ENCODE results near the gene LOXL1. TPM values are rescaled to one million over a fixed set of nuclear protein-coding genes. Genes with fewer than 3 reads are reported as not detected.

The LOXL1 gene
- total RNA-seq, 1 experiment from 2014 or later: 249 TPM

GRCh38 chr15:73901126-73901810, 25.0 kb upstream of the LOXL1 start:
- no peak overlapping the region for H3K9ac ChIP-seq (ENCODE audit: low read length)
- no peaks in the 10 kb centered on the region for H4K20me1 ChIP-seq (ENCODE audit: low read length)
- H3K36me3 ChIP-seq (ENCODE audit: low read depth, low read length): no peaks in the 10 kb centered on the region
- H3K9me2 ChIP-seq (replicated peaks; ENCODE audit: low read length): no peaks in the 10 kb centered on the region
- no peak overlapping the region for H2AFZ ChIP-seq (ENCODE audit: low read length)
- H3K27me3 ChIP-seq (ENCODE audit: low read length): no peaks in the 10 kb centered on the region
- no peaks in the 10 kb centered on the region for H3K79me2 ChIP-seq (ENCODE audit: low read length)
- H3K9me3 ChIP-seq (ENCODE audit: low read length): no peaks in the 10 kb centered on the region
- intact Hi-C loops (cut with micrococcal nuclease): no loop called here
- DNase-seq (peak; percentile 72), ATAC-seq (no peak)
- no TSS peak for BruUV-seq (replicated peaks)
- CTCF ChIA-PET: interaction anchor here (0.6 kb wide), 1 partner anchor 65 kb away, joined by 3 read pairs; no protein-coding TSS in a partner anchor
- H3K4me1 ChIP-seq (ENCODE audit: insufficient read depth, low read length): peaks cover 37% of the 10 kb centered on the region
- H3K4me2 ChIP-seq (ENCODE audit: low read length): no peak overlapping the region
- no peak overlapping the region for H3K4me3 ChIP-seq (ENCODE audit: low read length)
- TF ChIP-seq EZH2phosphoT487 (IDR thresholded peaks at IDR 0.05; ENCODE audit: borderline replicate concordance, low read length) (no peak), CTCF (conservative IDR thresholded peaks at IDR 0.05; ENCODE audit: low read depth, low read length) (no peak), EZH2 (IDR thresholded peaks at IDR 0.05; ENCODE audit: low read length, unreplicated experiment) (no peak)
- POLR2A ChIA-PET (ENCODE audit: unreplicated experiment): no interaction called here
- H3K27ac ChIP-seq (ENCODE audit: low read length): peak overlapping the region; percentile 69
- no peaks in the 10 kb centered on the region for H3F3A ChIP-seq (ENCODE audit: low read length, unreplicated experiment)

- no TSS peak for BruUV-seq (replicated peaks)
- no peak overlapping the region for H3K4me2 ChIP-seq (ENCODE audit: low read length)
- no peak overlapping the region for H3K4me3 ChIP-seq (ENCODE audit: low read length)
- no peaks in the 10 kb centered on the region for H3K79me2 ChIP-seq (ENCODE audit: low read length)
- peak overlapping the region; percentile 53; the same call in 1 of the 2 replicates for H3K27ac ChIP-seq (ENCODE audit: low read length)
- no peaks in the 10 kb centered on the region for H3F3A ChIP-seq (ENCODE audit: low read length, unreplicated experiment)
- TF ChIP-seq EZH2 (IDR thresholded peaks at IDR 0.05; ENCODE audit: low read length, unreplicated experiment): no peak
- no peaks in the 10 kb centered on the region for H3K27me3 ChIP-seq (ENCODE audit: low read length)
- no peak overlapping the region for H2AFZ ChIP-seq (ENCODE audit: low read length)
- intact Hi-C loops (cut with micrococcal nuclease): no loop called here
- DNase-seq: no peak
- H4K20me1 ChIP-seq (ENCODE audit: low read length): no peaks in the 10 kb centered on the region
- H3K9me2 ChIP-seq (replicated peaks; ENCODE audit: low read length): no peaks in the 10 kb centered on the region
- peaks cover 28% of the 10 kb centered on the region for H3K4me1 ChIP-seq (ENCODE audit: insufficient read depth, low read length)
- no peaks in the 10 kb centered on the region for H3K9me3 ChIP-seq (ENCODE audit: low read length)
- POLR2A ChIA-PET (ENCODE audit: unreplicated experiment): no interaction called here
- H3K9ac ChIP-seq (ENCODE audit: low read length): no peak overlapping the region
- CTCF ChIA-PET: no interaction called here
- peaks cover 6% of the 10 kb centered on the region for H3K36me3 ChIP-seq (ENCODE audit: low read depth, low read length)
- ATAC-seq: no peak
These were observed 23.9 kb upstream of the LOXL1 start for GRCh38 chr15:73902121-73903020.

DNA sequence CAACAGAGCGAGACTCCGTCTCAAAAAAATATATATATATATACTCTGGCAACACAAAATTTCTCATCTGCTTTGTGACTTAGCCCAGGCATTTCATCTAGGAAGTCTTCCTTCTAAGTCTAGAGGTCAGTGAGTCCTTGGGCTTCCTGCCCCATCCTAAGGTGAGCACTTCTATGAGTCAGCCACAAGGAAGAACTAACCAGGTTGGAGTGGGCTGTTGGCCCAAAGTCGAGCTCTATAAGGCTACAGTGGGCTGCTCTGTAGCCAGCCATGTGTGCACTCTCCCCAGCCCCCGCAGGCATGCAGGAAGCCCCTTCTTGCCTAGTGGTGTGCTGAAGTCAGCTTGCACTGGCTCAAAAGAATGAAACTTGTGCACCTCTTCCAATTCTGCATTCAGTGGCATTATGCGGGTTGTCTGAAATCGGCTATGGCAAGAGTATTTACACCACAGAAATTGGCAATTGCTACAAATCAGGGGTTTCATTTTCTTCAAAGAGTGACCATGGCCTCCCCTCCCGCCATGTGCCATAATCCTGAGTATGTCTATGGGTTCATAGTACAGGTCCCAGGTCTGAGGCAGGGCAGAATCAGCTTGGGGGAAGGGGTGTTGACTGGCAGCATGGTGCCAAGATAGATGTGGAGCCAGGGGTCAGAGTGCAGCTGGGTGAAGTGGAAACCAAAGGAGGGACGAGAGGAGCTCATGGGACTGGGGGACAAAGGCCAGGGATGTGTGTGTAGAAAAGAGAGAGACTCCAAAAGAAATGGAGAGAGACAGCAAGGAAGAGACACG, 22.0 kb upstream of the LOXL1 start:
- BruUV-seq (replicated peaks): no TSS peak
- H3K36me3 ChIP-seq (ENCODE audit: low read depth, low read length): peaks cover 21% of the 10 kb centered on the region
- H2AFZ ChIP-seq (ENCODE audit: low read length): no peak overlapping the region
- no peaks in the 10 kb centered on the region for H4K20me1 ChIP-seq (ENCODE audit: low read length)
- no peaks in the 10 kb centered on the region for H3K9me2 ChIP-seq (replicated peaks; ENCODE audit: low read length)
- ChIA-PET POLR2A (ENCODE audit: unreplicated experiment) (no interaction called here), CTCF (no interaction called here)
- H3K9ac ChIP-seq (ENCODE audit: low read length): no peak overlapping the region
- peaks cover 3% of the 10 kb centered on the region for H3F3A ChIP-seq (ENCODE audit: low read length, unreplicated experiment)
- no peak overlapping the region for H3K27ac ChIP-seq (ENCODE audit: low read length)
- no peak for DNase-seq
- intact Hi-C loops (cut with micrococcal nuclease): no loop called here
- ATAC-seq: no peak
- no peaks in the 10 kb centered on the region for H3K9me3 ChIP-seq (ENCODE audit: low read length)
- no peak overlapping the region for H3K4me3 ChIP-seq (ENCODE audit: low read length)
- H3K79me2 ChIP-seq (ENCODE audit: low read length): no peaks in the 10 kb centered on the region
- no peaks in the 10 kb centered on the region for H3K27me3 ChIP-seq (ENCODE audit: low read length)
- TF ChIP-seq CTCF (conservative IDR thresholded peaks at IDR 0.05; ENCODE audit: low read depth, low read length): no peak
- no peak for TF ChIP-seq EZH2phosphoT487 (IDR thresholded peaks at IDR 0.05; ENCODE audit: borderline replicate concordance, low read length)
- TF ChIP-seq EZH2 (IDR thresholded peaks at IDR 0.05; ENCODE audit: low read length, unreplicated experiment): no peak
- no peak overlapping the region for H3K4me2 ChIP-seq (ENCODE audit: low read length)
- H3K4me1 ChIP-seq (ENCODE audit: insufficient read depth, low read length): peaks cover 18% of the 10 kb centered on the region

Measured in PC-3 (cell line).